GM10266 (cell line): Measurements from ENCODE around the gene ACACB.

ENCODE experiments used
- DNase-seq: peaks from one replicate; pipeline ENCODE4 v3.0.0; 2012; ENCODE audit errors: extremely low spot score
- TF ChIP-seq, protein P1 (sequence below): IDR thresholded peaks from 2 replicates; pipeline ENCODE4 v1.5.1; 2012; ENCODE audit warnings: mild to moderate bottlenecking, low read depth; ENCODE audit not compliant: control insufficient read depth, insufficient read depth; ENCODE audit errors: missing control alignments

Gene ACACB

DNA sequence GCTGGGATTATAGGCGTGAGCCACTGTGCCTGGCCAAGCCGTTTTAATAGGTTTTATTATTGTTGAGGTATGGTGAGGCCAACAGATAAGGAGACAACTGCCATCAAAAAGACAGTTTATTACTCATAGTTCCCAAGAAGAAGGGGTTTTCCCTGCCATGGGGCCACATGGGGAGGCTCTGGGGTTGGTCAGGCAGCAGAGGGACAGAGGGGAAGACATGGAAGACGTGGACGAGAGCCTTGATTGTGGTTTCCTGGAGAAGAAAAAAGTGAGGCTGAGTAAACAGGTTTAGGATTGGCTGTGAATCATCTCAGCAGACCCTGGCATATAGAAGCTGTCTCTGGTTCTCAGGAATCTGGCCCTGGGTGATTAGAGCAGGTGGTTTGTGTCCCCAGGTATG, 122.8 kb downstream of the ACACB start:
- TF ChIP-seq, protein P1, sequence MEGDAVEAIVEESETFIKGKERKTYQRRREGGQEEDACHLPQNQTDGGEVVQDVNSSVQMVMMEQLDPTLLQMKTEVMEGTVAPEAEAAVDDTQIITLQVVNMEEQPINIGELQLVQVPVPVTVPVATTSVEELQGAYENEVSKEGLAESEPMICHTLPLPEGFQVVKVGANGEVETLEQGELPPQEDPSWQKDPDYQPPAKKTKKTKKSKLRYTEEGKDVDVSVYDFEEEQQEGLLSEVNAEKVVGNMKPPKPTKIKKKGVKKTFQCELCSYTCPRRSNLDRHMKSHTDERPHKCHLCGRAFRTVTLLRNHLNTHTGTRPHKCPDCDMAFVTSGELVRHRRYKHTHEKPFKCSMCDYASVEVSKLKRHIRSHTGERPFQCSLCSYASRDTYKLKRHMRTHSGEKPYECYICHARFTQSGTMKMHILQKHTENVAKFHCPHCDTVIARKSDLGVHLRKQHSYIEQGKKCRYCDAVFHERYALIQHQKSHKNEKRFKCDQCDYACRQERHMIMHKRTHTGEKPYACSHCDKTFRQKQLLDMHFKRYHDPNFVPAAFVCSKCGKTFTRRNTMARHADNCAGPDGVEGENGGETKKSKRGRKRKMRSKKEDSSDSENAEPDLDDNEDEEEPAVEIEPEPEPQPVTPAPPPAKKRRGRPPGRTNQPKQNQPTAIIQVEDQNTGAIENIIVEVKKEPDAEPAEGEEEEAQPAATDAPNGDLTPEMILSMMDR, result no peak
- no peak for DNase-seq

DNA sequence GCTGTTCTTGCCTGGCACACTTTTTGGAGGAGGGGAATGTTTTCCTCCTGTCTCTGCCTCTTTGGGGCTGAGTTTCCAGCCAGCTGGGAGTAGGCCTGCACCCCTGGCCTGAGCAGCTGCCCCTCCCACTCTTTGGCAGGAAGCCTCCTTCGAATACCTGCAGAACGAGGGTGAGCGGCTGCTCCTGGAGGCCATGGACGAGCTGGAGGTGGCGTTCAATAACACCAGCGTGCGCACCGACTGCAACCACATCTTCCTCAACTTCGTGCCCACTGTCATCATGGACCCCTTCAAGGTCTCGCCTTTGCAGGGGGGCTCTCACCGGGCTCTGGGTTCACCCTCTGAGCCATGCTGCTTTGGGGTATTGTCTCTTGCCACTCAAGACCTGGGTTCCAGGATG, 123.3 kb downstream of the ACACB start:
- DNase-seq, result no peak
- TF ChIP-seq, protein P1, result no peak

DNA sequence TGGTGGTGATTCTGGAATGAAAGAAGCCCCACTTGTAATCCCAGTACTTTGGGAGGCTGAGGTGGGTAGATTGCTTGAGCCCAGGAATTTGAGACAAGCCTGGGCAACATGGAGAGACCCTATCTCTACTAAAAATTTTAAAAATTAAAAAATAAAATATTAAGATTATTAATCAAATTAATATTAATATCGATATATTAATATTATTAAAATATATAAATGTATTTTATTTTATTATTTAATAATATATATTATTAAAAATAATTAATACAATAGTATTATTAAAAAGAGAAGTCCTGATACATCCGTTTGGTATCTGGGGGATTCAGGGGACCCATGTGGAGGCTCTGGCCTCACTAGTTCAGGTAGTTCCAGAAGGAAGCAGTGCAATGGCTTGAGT, 124.0 kb downstream of the ACACB start:
- no peak for DNase-seq
- TF ChIP-seq, protein P1, result no peak

DNA sequence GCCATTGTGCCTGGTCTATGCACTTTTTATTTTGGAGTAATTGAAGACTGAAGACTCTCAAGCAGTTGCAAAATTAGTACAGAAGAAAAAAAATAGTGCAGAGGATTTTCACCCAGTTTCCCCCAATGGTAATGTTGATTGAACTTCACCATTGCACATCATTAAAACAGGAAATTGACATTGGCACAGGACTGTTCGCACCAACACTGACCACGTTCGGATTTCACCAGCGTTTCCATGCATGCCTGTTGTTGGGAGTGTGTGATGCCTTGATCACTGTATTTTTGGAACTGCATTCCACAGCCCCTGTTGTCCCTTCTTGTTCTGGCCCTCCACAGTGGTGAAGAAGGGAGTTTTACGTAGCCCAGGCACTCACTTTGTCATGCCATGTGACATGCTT, 125.5 kb downstream of the ACACB start:
- no peak for DNase-seq

DNA sequence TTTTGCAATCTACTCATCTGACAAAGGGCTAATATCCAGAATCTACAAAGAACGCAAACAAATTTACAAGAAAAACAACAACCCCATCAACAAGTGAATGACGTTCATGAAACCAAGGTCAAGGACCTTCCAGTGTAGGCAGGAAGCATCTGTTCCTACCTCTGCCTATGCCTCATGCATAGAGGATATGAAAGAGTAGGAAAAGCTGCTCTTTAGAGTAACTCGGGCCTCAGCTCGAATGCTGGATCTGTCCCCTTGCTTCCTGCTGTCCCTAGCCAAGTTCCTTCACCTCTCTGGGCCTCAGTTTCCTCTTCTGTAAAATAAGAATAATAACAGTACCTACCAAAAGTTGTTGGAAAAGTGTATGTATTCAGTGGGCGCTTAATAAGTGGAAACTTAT, 127.7 kb downstream of the ACACB start:
- TF ChIP-seq, protein P1, result no peak
- DNase-seq, result no peak

More for the DNA sequence above, 125.5 kb downstream of the ACACB start:
- TF ChIP-seq, protein P1, result no peak

DNA sequence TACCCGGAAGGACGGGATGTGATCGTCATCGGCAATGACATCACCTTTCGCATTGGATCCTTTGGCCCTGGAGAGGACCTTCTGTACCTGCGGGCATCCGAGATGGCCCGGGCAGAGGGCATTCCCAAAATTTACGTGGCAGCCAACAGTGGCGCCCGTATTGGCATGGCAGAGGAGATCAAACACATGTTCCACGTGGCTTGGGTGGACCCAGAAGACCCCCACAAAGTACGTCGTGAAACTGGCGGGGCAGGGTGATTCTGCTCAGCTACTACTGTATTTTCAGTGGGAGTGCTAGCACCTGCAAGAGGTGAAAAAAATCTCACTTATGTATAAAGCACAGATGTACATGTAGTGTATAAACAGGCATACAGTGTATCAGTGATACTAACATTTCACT, 129.8 kb downstream of the ACACB start:
- no peak for DNase-seq
- TF ChIP-seq, protein P1, result no peak

DNA sequence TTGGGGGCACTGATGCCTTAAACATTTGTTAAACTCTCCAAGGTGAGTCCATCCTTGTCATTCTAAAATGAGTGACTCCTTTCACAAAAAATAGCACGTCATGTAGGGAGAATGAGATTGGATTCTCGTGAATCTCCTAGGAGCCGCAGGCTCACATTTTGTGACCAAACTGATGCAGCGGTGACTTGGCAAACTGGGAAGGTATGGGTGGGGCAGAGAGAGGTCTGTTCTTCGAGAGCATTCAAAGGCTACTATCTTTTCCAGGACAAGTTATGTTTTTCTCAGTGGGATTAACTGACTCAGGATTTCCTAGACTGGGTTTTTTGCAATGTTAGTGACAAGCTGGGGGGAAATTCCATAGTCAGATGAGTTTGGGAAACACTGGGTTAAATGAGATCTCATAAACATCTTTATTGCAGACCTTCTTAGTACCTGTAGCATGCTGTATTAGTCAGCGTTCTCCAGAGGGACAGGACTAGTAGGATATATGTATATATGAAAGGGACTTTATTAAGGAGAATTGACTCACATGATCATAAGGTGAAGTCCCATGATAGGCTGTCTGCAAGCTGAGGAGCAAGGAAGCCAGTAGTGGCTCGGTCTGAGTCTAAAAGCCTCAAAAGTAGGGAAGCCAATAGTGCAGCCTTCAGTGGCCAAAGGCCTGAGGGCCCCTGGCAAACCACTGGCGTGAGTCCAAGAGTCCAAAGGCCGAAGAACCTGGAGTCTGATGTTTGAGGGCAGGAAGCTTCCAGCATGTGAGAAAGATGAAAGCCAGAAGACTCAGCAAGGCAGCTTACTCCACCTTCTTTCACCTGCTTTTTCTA, 131.7 kb downstream of the ACACB start:
- DNase-seq, result no peak
- TF ChIP-seq, protein P1, result no peak
